Vagina (tissue), 2 donors: ENCODE measurements around the gene NDUFV3. TPM values are rescaled to one million over a fixed set of nuclear protein-coding genes. Genes with fewer than 3 reads are reported as not detected.
"Not testable (repeated sequence)": the region's sequence is repeated elsewhere in the genome, so short reads cannot be mapped to it uniquely, and the experiment has no call there.

ENCODE experiments used
- DNase-seq, 2 donors: peaks; one replicate each; pipeline ENCODE4 v3.0.0-alpha.2; 2017; ENCODE audit errors: extremely low spot score in 2 of 2
- H3K27ac ChIP-seq: fragments of 200-600 bp; sonication (generic); one replicate; pipeline ENCODE4 v1.5.1; 2019
- H3K27me3 ChIP-seq: fragments of 200-600 bp; sonication (generic); one replicate; pipeline ENCODE4 v1.5.1; 2019
- H3K36me3 ChIP-seq, 2 donors: fragments of 200-600 bp; sonication (generic); one replicate each; pipeline ENCODE4 v1.5.1; 2017 to 2019
- H3K4me1 ChIP-seq: fragments of 200-600 bp; sonication (generic); one replicate; pipeline ENCODE4 v1.5.1; 2019
- H3K4me3 ChIP-seq, 2 donors: fragments of 200-600 bp; sonication (generic); 1 replicate in 1 of 2; 2 replicates in 1 of 2; pipeline ENCODE4 v1.5.1; 2016 to 2019
- H3K9me3 ChIP-seq: fragments of 200-600 bp; sonication (generic); one replicate; pipeline ENCODE4 v1.5.1; 2019
- CTCF ChIP-seq, 3 experiments: fragments of 450-650 bp in 2 of 3; fragments of 200-600 bp in 1 of 3; sonication (generic) in 1 of 3; IDR thresholded peaks; one replicate each; pipeline ENCODE4 v1.5.1; 2017 to 2019; ENCODE audit warnings: antibody characterized with exemption in 3 of 3, mild to moderate bottlenecking in 2 of 3, moderate library complexity in 2 of 3
- POLR2A ChIP-seq, 2 donors: fragments of 450-650 bp; IDR thresholded peaks; one replicate each; pipeline ENCODE4 v1.6.1; 2017; ENCODE audit warnings: antibody characterized with exemption in 2 of 2, mild to moderate bottlenecking in 2 of 2, moderate library complexity in 2 of 2
- POLR2AphosphoS5 ChIP-seq, 2 donors: sonication (generic); formaldehyde crosslinking; IDR thresholded peaks; one replicate each; pipeline ENCODE4 v1.9.0; 2017; ENCODE audit warnings: antibody characterized with exemption in 2 of 2, mild to moderate bottlenecking in 2 of 2, low read depth in 1 of 2; ENCODE audit not compliant: insufficient read depth in 1 of 2
- intact Hi-C: fragments of 100-400 bp; cut with DNase I; formaldehyde crosslinking; loops from one replicate; pipeline ENCODE4 v1.15.1; 2023
- total RNA-seq: library from RNA; depleted of rRNA; stranded (reverse); fragments of >200 nt; gene quantifications from one replicate; pipeline ENCODE4 v1.2.3, GENCODE V29; 2016

The NDUFV3 gene
- total RNA-seq, 1 donor from 2014 or later: 48.4 TPM

GRCh38 chr21:42924433-42924751, 31.3 kb downstream of the NDUFV3 start:
- intact Hi-C loops: no loop called here
- H3K27me3 ChIP-seq: no peaks in the 10 kb centered on the region
- no peak overlapping the region for H3K27ac ChIP-seq
- H3K4me3 ChIP-seq: peak overlapping the region; percentile 13 to 26
- H3K9me3 ChIP-seq: no peaks in the 10 kb centered on the region
- peaks cover 6% of the 10 kb centered on the region for H3K4me1 ChIP-seq
- no peak for DNase-seq
- H3K36me3 ChIP-seq: no peaks in the 10 kb centered on the region
- TF ChIP-seq POLR2A (IDR thresholded peaks at IDR 0.05): no peak
- no peak for TF ChIP-seq CTCF (IDR thresholded peaks at IDR 0.05)
- TF ChIP-seq POLR2AphosphoS5 (IDR thresholded peaks at IDR 0.05; ENCODE audit: insufficient read depth in 1 of 2, low read depth in 1 of 2): no peak

GRCh38 chr21:42925114-42925926, 32.2 kb downstream of the NDUFV3 start, which contains the start of gene ERVH48-1:
ERVH48-1 (minus strand) TSS chr21:42925630; CDS start chr21:42919006, 6,624 bp downstream.
- intact Hi-C loops: no loop called here
- H3K27me3 ChIP-seq: no peaks in the 10 kb centered on the region
- no peaks in the 10 kb centered on the region for H3K9me3 ChIP-seq
- H3K36me3 ChIP-seq: no peaks in the 10 kb centered on the region
- H3K4me1 ChIP-seq: peaks cover 6% of the 10 kb centered on the region
- TF ChIP-seq CTCF (IDR thresholded peaks at IDR 0.05) (no peak), POLR2A (IDR thresholded peaks at IDR 0.05) (no peak), POLR2AphosphoS5 (IDR thresholded peaks at IDR 0.05; ENCODE audit: insufficient read depth in 1 of 2, low read depth in 1 of 2) (no peak)
- H3K4me3 ChIP-seq: no peak within 1 kb of the TSS
- H3K27ac ChIP-seq: no peak within 1 kb of the TSS
- no peak for DNase-seq

- H3K27ac ChIP-seq, H3K36me3 ChIP-seq, intact Hi-C loops, DNase-seq, H3K4me1 ChIP-seq, H3K9me3 ChIP-seq, H3K27me3 ChIP-seq, H3K4me3 ChIP-seq: not testable (repeated sequence)
Measured at GRCh38 chr21:42927474-42928200, 34.5 kb downstream of the NDUFV3 start.

- no peaks in the 10 kb centered on the region for H3K27me3 ChIP-seq
- intact Hi-C loops: no loop called here
- H3K9me3 ChIP-seq: no peaks in the 10 kb centered on the region
- H3K4me3 ChIP-seq: no peak overlapping the region
- H3K27ac ChIP-seq: no peak overlapping the region
- no peak for TF ChIP-seq POLR2AphosphoS5 (IDR thresholded peaks at IDR 0.05; ENCODE audit: insufficient read depth in 1 of 2, low read depth in 1 of 2)
- no peak for TF ChIP-seq POLR2A (IDR thresholded peaks at IDR 0.05)
- TF ChIP-seq CTCF (IDR thresholded peaks at IDR 0.05): no peak
- no peak for DNase-seq
- no peaks in the 10 kb centered on the region for H3K36me3 ChIP-seq
- peaks cover 4% of the 10 kb centered on the region for H3K4me1 ChIP-seq
Measured at GRCh38 chr21:42929969-42930368, 36.9 kb downstream of the NDUFV3 start.

GRCh38 chr21:42931560-42932235, 38.6 kb downstream of the NDUFV3 start:
- no peaks in the 10 kb centered on the region for H3K9me3 ChIP-seq
- H3K4me3 ChIP-seq: no peak overlapping the region
- TF ChIP-seq POLR2AphosphoS5 (IDR thresholded peaks at IDR 0.05; ENCODE audit: insufficient read depth in 1 of 2, low read depth in 1 of 2): no peak
- no peak for TF ChIP-seq POLR2A (IDR thresholded peaks at IDR 0.05)
- TF ChIP-seq CTCF (IDR thresholded peaks at IDR 0.05): no peak
- intact Hi-C loops: no loop called here
- no peak overlapping the region for H3K27ac ChIP-seq
- no peaks in the 10 kb centered on the region for H3K27me3 ChIP-seq
- DNase-seq: no peak
- no peaks in the 10 kb centered on the region for H3K36me3 ChIP-seq
- H3K4me1 ChIP-seq: peaks cover 4% of the 10 kb centered on the region

GRCh38 chr21:42932378-42933136, 39.4 kb downstream of the NDUFV3 start:
- H3K4me1 ChIP-seq, H3K9me3 ChIP-seq, H3K4me3 ChIP-seq, DNase-seq, H3K27ac ChIP-seq, intact Hi-C loops, H3K27me3 ChIP-seq, H3K36me3 ChIP-seq: not testable (repeated sequence)

GRCh38 chr21:42933137-42933970, 40.2 kb downstream of the NDUFV3 start:
- H3K27me3 ChIP-seq, H3K36me3 ChIP-seq, H3K27ac ChIP-seq, DNase-seq, intact Hi-C loops, H3K4me1 ChIP-seq, H3K9me3 ChIP-seq, H3K4me3 ChIP-seq: not testable (repeated sequence)
